MM.1S (cell line): ENCODE data around the gene ITIH4.
A peak's percentile ranks its signal among the peaks of the same experiment; 100 is the strongest.

Source experiments
- DNase-seq: peaks from one replicate; pipeline ENCODE4 v3.0.0-alpha.2; 2015
- H2AFZ ChIP-seq: fragments of 300-600 bp; sonication (generic); 2 replicates; pipeline ENCODE4 v1.6.0; 2016; ENCODE audit warnings: antibody characterized with exemption, low read length
- H3F3A ChIP-seq: fragments of 300-600 bp; sonication (generic); 2 replicates; pipeline ENCODE4 v1.6.1; 2016; ENCODE audit warnings: mild to moderate bottlenecking, antibody characterized with exemption, low read length, moderate library complexity, mixed read lengths; ENCODE audit not compliant: insufficient read depth
- H3K27ac ChIP-seq: fragments of 300-600 bp; sonication (generic); 2 replicates; pipeline ENCODE4 v1.5.1; 2016; ENCODE audit warnings: mild to moderate bottlenecking, low read length
- H3K27me3 ChIP-seq: fragments of 300-600 bp; sonication (generic); replicated peaks from 2 replicates; pipeline ENCODE4 v1.6.0; 2016; ENCODE audit warnings: low read length; ENCODE audit not compliant: insufficient read depth
- H3K36me3 ChIP-seq: fragments of 300-600 bp; sonication (generic); replicated peaks from 2 replicates; pipeline ENCODE4 v1.6.1; 2016; ENCODE audit warnings: mild to moderate bottlenecking, low read length, mixed read lengths; ENCODE audit not compliant: insufficient read depth
- H3K4me1 ChIP-seq: fragments of 300-600 bp; sonication (generic); 2 replicates; pipeline ENCODE4 v1.6.1; 2016; ENCODE audit warnings: low read length, mixed read lengths
- H3K4me2 ChIP-seq: fragments of 300-600 bp; sonication (generic); 2 replicates; pipeline ENCODE4 v1.6.0; 2016; ENCODE audit warnings: low read depth, low read length
- H3K4me3 ChIP-seq: fragments of 300-600 bp; sonication (generic); 2 replicates; pipeline ENCODE4 v1.5.1; 2016; ENCODE audit warnings: low read length, mixed read lengths
- H3K79me2 ChIP-seq: fragments of 300-600 bp; sonication (generic); 2 replicates; pipeline ENCODE4 v1.6.1; 2016; ENCODE audit warnings: mixed run types, low read length, mixed read lengths
- H3K9ac ChIP-seq: fragments of 300-600 bp; sonication (generic); 2 replicates; pipeline ENCODE4 v1.6.1; 2016; ENCODE audit warnings: low read length, mixed read lengths
- H3K9me2 ChIP-seq: fragments of 300-600 bp; sonication (generic); replicated peaks from 2 replicates; pipeline ENCODE4 v1.6.1; 2016; ENCODE audit warnings: mild to moderate bottlenecking, low read length, mixed read lengths; ENCODE audit not compliant: insufficient read depth
- H3K9me3 ChIP-seq: fragments of 300-600 bp; sonication (generic); replicated peaks from 2 replicates; pipeline ENCODE4 v1.6.1; 2016; ENCODE audit warnings: mild to moderate bottlenecking, low read length, mixed read lengths; ENCODE audit not compliant: insufficient read depth
- H4K20me1 ChIP-seq: fragments of 300-600 bp; sonication (generic); 2 replicates; pipeline ENCODE4 v1.6.1; 2016; ENCODE audit warnings: mild to moderate bottlenecking, low read length, moderate library complexity, mixed read lengths; ENCODE audit not compliant: insufficient read depth
- EZH2 ChIP-seq: fragments of 300-600 bp; sonication (generic); optimal IDR thresholded peaks from 2 replicates; pipeline ENCODE3; 2017; ENCODE audit warnings: low read depth, mild to moderate bottlenecking, antibody characterized with exemption, low read length, mixed read lengths
- EZH2phosphoT487 ChIP-seq: fragments of 300-600 bp; sonication (generic); IDR thresholded peaks from 2 replicates; pipeline ENCODE4 v1.6.1; 2018; ENCODE audit warnings: antibody characterized with exemption, low read length
- TF ChIP-seq, protein P1 (sequence below): fragments of 300-600 bp; sonication (generic); IDR thresholded peaks from 2 replicates; pipeline ENCODE4 v1.5.1; 2016; ENCODE audit warnings: antibody characterized with exemption, low read length, mixed read lengths

ITIH4 gene

DNA sequence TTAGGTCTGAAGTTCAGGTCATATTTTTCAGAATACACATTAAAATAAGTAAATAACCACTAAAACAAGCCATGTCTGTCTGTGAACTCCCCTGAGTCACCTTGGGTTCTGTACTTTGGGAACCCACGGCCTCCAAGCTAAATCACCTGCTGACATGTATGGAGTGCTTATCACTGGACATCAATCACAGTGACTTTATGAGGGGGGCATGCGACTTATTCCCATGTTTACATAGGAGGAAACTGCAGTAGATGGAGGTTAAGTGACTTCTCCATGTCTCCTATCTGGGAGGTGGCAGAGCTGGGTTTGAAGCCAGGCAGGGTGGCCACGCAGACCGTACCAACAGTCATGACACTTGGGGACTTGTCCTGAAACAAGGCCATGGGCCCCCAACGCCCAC lies 8.1 kb downstream of the ITIH4 start:
- H3F3A ChIP-seq, result no peaks in the 10 kb centered on the region
- H3K27me3 ChIP-seq, result no peaks in the 10 kb centered on the region
- H3K9me2 ChIP-seq, result no peaks in the 10 kb centered on the region
- H3K79me2 ChIP-seq, result no peaks in the 10 kb centered on the region
- H3K27ac ChIP-seq, result no peak overlapping the region
- no peak overlapping the region for H3K4me3 ChIP-seq
- TF ChIP-seq EZH2, result no peak
- H4K20me1 ChIP-seq, result no peaks in the 10 kb centered on the region
- no peaks in the 10 kb centered on the region for H3K4me1 ChIP-seq
- H3K4me2 ChIP-seq, result no peak overlapping the region
- H3K9ac ChIP-seq, result no peak overlapping the region
- DNase-seq, result no peak
- no peak overlapping the region for H2AFZ ChIP-seq
- H3K9me3 ChIP-seq, result no peaks in the 10 kb centered on the region
- H3K36me3 ChIP-seq, result no peaks in the 10 kb centered on the region

DNA sequence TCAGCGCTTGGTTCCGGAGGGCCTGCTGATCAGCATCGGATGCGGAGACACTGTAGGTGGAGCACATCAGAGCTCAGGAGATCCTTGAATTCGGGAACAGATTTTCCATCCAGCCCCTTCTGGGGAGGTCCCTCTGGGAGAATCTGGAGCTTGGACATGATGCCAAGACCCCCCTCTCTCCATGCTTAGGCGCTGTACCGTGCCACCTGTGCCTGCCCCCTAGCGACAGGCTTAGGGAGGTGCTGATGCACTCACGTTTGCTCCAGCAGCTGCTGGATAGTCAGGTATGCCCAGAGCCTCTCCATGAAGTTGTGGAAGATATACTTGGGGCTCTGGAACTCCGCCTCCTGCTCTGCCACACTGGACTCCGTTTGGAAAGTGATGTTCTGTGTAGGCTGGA lies 9.7 kb downstream of the ITIH4 start:
- no peaks in the 10 kb centered on the region for H3K9me3 ChIP-seq
- H3K4me1 ChIP-seq, result no peaks in the 10 kb centered on the region
- H3K27ac ChIP-seq, result no peak overlapping the region
- no peak for DNase-seq
- TF ChIP-seq EZH2phosphoT487 (no peak), EZH2 (no peak)
- TF ChIP-seq, protein P1, sequence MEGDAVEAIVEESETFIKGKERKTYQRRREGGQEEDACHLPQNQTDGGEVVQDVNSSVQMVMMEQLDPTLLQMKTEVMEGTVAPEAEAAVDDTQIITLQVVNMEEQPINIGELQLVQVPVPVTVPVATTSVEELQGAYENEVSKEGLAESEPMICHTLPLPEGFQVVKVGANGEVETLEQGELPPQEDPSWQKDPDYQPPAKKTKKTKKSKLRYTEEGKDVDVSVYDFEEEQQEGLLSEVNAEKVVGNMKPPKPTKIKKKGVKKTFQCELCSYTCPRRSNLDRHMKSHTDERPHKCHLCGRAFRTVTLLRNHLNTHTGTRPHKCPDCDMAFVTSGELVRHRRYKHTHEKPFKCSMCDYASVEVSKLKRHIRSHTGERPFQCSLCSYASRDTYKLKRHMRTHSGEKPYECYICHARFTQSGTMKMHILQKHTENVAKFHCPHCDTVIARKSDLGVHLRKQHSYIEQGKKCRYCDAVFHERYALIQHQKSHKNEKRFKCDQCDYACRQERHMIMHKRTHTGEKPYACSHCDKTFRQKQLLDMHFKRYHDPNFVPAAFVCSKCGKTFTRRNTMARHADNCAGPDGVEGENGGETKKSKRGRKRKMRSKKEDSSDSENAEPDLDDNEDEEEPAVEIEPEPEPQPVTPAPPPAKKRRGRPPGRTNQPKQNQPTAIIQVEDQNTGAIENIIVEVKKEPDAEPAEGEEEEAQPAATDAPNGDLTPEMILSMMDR, result peak; percentile 72
- no peaks in the 10 kb centered on the region for H3K27me3 ChIP-seq
- no peak overlapping the region for H3K4me3 ChIP-seq
- H2AFZ ChIP-seq, result no peak overlapping the region
- H3F3A ChIP-seq, result no peaks in the 10 kb centered on the region
- no peaks in the 10 kb centered on the region for H3K9me2 ChIP-seq
- no peaks in the 10 kb centered on the region for H3K36me3 ChIP-seq
- H3K9ac ChIP-seq, result no peak overlapping the region
- no peaks in the 10 kb centered on the region for H4K20me1 ChIP-seq
- H3K79me2 ChIP-seq, result no peaks in the 10 kb centered on the region
- no peak overlapping the region for H3K4me2 ChIP-seq

DNA sequence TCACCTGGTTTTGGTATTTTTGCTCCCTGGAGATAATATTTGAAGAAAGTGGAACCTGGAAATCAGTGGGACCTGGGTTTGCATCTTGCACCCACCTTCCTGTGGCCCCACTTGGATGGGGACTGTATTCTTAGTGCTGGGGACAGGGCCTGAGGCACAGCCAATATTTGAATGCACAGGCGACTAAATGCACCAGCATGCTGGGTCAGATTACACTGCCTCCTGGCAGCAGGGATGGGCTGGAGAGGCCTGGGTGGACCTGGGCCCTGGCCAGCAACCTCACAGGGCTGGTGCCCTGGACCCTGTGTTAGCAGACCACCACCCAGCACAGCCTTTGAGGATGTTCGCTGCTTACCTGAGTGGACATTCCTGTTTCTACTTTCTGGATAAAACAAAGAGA lies 10.5 kb downstream of the ITIH4 start:
- Histone ChIP-seq H3K9ac (no peak overlapping the region), H4K20me1 (no peaks in the 10 kb centered on the region), H3K4me3 (no peak overlapping the region), H3K4me2 (no peak overlapping the region), H3K4me1 (no peaks in the 10 kb centered on the region), H2AFZ (no peak overlapping the region), H3F3A (no peaks in the 10 kb centered on the region), H3K9me3 (no peaks in the 10 kb centered on the region), H3K79me2 (no peaks in the 10 kb centered on the region), H3K27ac (no peak overlapping the region), H3K27me3 (no peaks in the 10 kb centered on the region), H3K9me2 (no peaks in the 10 kb centered on the region), H3K36me3 (no peaks in the 10 kb centered on the region)
- no peak for TF ChIP-seq EZH2
- TF ChIP-seq EZH2phosphoT487, result no peak
- TF ChIP-seq, protein P1, result no peak
- no peak for DNase-seq

DNA sequence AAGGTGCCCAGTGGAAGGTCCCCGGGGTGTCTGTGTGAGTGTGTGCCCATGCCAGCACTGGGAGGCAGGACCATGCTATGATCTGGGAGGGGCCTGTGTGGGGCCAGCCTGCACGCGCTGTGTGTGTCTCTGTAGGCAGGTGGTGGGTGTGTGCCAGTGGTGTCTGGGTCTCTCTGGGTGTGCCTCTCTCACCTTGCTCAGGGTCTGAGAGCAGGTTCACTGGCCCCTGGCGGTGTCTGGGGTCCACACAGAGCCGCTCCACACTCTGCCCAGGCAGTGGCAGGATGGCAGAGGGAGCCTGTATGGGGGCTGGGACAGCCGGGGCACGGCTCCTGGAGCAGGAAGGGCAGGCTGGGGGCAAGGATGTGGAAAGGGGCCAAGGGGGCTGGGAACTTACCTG lies 12.6 kb downstream of the ITIH4 start:
- no peak overlapping the region for H2AFZ ChIP-seq
- no peaks in the 10 kb centered on the region for H4K20me1 ChIP-seq
- H3K4me2 ChIP-seq, result no peak overlapping the region
- H3F3A ChIP-seq, result no peaks in the 10 kb centered on the region
- TF ChIP-seq EZH2 (no peak), EZH2phosphoT487 (no peak)
- TF ChIP-seq, protein P1, result no peak
- no peaks in the 10 kb centered on the region for H3K36me3 ChIP-seq
- no peak overlapping the region for H3K9ac ChIP-seq
- H3K79me2 ChIP-seq, result no peaks in the 10 kb centered on the region
- H3K9me2 ChIP-seq, result no peaks in the 10 kb centered on the region
- no peak for DNase-seq
- H3K4me1 ChIP-seq, result no peaks in the 10 kb centered on the region
- no peaks in the 10 kb centered on the region for H3K9me3 ChIP-seq
- H3K4me3 ChIP-seq, result no peak overlapping the region
- H3K27me3 ChIP-seq, result no peaks in the 10 kb centered on the region
- H3K27ac ChIP-seq, result no peak overlapping the region
